Chondrocyte (in vitro differentiated cells): ENCODE data around the gene OTOP3. TPM values are rescaled to one million over a fixed set of nuclear protein-coding genes. Genes with fewer than 3 reads are reported as not detected.

Experiments used
- DNase-seq: peaks from one replicate; pipeline ENCODE4 v3.0.0; 2021; ENCODE audit warnings: mixed read lengths, low spot score
- H3K27ac Mint-ChIP-seq: one replicate; pipeline ENCODE4 v1.8.0; 2021; ENCODE audit warnings: mild to moderate bottlenecking, moderate library complexity, mixed read lengths; ENCODE audit not compliant: unreplicated experiment
- H3K27me3 Mint-ChIP-seq: 2 replicates; pipeline ENCODE4 v1.8.0; 2021; ENCODE audit warnings: low read depth, mixed read lengths
- H3K36me3 Mint-ChIP-seq: 2 replicates; pipeline ENCODE4 v1.8.0; 2021; ENCODE audit warnings: low read depth, mixed read lengths
- H3K4me1 Mint-ChIP-seq: 2 replicates; pipeline ENCODE4 v1.8.0; 2021; ENCODE audit warnings: low read depth, mild to moderate bottlenecking, mixed read lengths
- H3K4me3 Mint-ChIP-seq: one replicate; pipeline ENCODE4 v1.8.0; 2021; ENCODE audit warnings: mild to moderate bottlenecking, moderate library complexity, mixed read lengths; ENCODE audit not compliant: unreplicated experiment
- H3K9me3 Mint-ChIP-seq: 2 replicates; pipeline ENCODE4 v1.8.0; 2021; ENCODE audit warnings: low read depth, mixed read lengths
- CTCF ChIP-seq: fragments of 200-600 bp; sonication (generic); IDR thresholded peaks from 2 replicates; pipeline ENCODE4 v1.5.0; 2021; ENCODE audit warnings: antibody characterized with exemption, mild to moderate bottlenecking, moderate library complexity
- total RNA-seq: library from RNA; stranded (reverse); gene quantifications from 3 replicates; pipeline ENCODE4 v1.2.1, GENCODE V29; 2021

Gene OTOP3
- total RNA-seq, 1 donor from 2014 or later = not detected

GRCh38 chr17:74943808-74944522, 8.3 kb downstream of the OTOP3 start:
- TF ChIP-seq CTCF = no peak
- H3K27ac Mint-ChIP-seq = no peak overlapping the region
- no peak overlapping the region for H3K4me3 Mint-ChIP-seq

GRCh38 chr17:74945543-74945942, 9.8 kb downstream of the OTOP3 start:
- Mint-ChIP-seq H3K27me3 (peaks cover 59% of the 10 kb centered on the region), H3K4me3 (no peak overlapping the region), H3K27ac (no peak overlapping the region), H3K9me3 (no peaks in the 10 kb centered on the region), H3K4me1 (no peaks in the 10 kb centered on the region), H3K36me3 (no peaks in the 10 kb centered on the region)
- DNase-seq = no peak
- no peak for TF ChIP-seq CTCF

More at GRCh38 chr17:74943808-74944522, 8.3 kb downstream of the OTOP3 start:
- H3K36me3 Mint-ChIP-seq = no peaks in the 10 kb centered on the region
- DNase-seq = no peak
- H3K9me3 Mint-ChIP-seq = no peaks in the 10 kb centered on the region
- peaks cover 66% of the 10 kb centered on the region for H3K27me3 Mint-ChIP-seq
- H3K4me1 Mint-ChIP-seq = no peaks in the 10 kb centered on the region

- no peaks in the 10 kb centered on the region for H3K36me3 Mint-ChIP-seq
- H3K4me3 Mint-ChIP-seq = no peak overlapping the region
- peaks cover 53% of the 10 kb centered on the region for H3K27me3 Mint-ChIP-seq
- H3K4me1 Mint-ChIP-seq = no peaks in the 10 kb centered on the region
- no peak for TF ChIP-seq CTCF
- H3K27ac Mint-ChIP-seq = no peak overlapping the region
- H3K9me3 Mint-ChIP-seq = no peaks in the 10 kb centered on the region
- DNase-seq = no peak
These were observed 10.9 kb downstream of the OTOP3 start for GRCh38 chr17:74946641-74947040.

DNA sequence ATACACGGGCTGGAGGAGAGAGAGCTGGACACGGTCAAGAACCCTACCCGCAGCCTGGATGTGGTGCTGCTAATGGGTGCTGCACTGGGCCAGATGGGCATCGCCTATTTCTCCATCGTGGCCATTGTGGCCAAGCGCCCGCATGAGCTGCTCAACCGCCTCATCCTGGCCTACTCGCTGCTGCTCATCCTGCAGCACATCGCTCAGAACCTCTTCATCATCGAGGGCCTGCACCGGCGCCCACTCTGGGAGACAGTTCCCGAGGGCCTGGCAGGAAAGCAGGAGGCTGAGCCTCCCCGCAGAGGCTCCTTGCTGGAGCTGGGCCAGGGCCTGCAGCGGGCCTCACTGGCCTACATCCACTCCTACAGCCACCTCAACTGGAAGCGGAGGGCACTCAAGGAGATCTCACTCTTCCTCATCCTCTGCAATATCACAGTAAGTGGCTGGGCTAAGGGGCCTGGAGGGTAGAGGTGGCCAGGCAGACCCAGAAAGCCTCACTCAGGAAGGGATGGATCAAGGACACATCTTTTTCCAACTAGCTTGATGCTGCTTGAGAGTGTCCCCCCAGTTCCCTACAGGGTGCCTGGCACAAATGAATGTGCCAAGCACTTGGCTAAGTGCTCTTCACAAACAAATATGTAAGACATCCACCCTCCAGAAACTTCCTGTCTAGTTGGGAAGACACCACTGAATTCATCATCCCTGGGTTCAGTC, 11.5 kb downstream of the OTOP3 start:
- peaks cover 48% of the 10 kb centered on the region for H3K27me3 Mint-ChIP-seq
- TF ChIP-seq CTCF = no peak
- H3K36me3 Mint-ChIP-seq = no peaks in the 10 kb centered on the region

DNA sequence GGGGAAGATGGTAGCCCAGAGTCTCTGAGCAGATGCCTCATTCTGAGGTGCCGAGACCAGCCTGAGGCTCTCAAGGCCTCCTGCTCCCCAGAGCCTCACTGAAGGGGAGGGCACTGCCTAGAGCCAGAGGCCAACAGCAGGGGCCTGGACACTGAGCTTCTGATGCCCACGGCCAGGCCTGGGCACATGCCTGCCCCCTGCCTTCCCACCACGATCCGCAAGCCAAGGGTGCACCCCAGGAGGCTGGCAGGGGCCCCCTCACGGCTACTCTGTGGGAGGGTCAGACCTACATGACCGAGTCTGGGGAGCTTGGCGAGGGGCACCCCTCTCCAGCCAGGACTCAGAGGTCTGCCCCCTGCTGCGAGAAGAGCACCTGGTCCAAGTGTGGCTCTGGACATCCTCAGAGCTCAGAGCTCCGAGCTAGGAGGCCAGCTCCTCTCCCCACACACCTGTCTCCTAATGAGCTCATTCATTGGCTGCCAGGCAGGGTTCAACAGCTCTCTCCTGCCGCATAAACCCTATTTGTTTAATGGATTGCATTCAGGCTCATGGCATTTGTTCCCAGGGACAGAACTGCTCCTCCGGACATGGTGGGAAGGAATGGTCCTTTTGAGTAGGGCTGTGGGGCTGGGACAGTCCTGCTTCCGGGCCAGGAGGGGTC, 13.9 kb downstream of the OTOP3 start:
- no peak overlapping the region for H3K27ac Mint-ChIP-seq
- no peak for TF ChIP-seq CTCF
- no peaks in the 10 kb centered on the region for H3K9me3 Mint-ChIP-seq

More for the DNA sequence above, 11.5 kb downstream of the OTOP3 start:
- Mint-ChIP-seq H3K4me1 (no peaks in the 10 kb centered on the region), H3K9me3 (no peaks in the 10 kb centered on the region), H3K4me3 (no peak overlapping the region), H3K27ac (no peak overlapping the region)
- no peak for DNase-seq

More for the DNA sequence above, 13.9 kb downstream of the OTOP3 start:
- Mint-ChIP-seq H3K27me3 (peaks cover 32% of the 10 kb centered on the region), H3K4me1 (no peaks in the 10 kb centered on the region), H3K4me3 (no peak overlapping the region), H3K36me3 (no peaks in the 10 kb centered on the region)
- DNase-seq = no peak
